GM21529 (cell line): ENCODE measurements around the gene DENND6B.
A peak's percentile ranks its signal among the peaks of the same experiment; 100 is the strongest.

ENCODE experiments used
- ATAC-seq: cut with Tn5 transposase; IDR thresholded peaks from one replicate; pipeline ENCODE4 v1.9.1; 2021; ENCODE audit not compliant: unreplicated experiment

Gene DENND6B

DNA sequence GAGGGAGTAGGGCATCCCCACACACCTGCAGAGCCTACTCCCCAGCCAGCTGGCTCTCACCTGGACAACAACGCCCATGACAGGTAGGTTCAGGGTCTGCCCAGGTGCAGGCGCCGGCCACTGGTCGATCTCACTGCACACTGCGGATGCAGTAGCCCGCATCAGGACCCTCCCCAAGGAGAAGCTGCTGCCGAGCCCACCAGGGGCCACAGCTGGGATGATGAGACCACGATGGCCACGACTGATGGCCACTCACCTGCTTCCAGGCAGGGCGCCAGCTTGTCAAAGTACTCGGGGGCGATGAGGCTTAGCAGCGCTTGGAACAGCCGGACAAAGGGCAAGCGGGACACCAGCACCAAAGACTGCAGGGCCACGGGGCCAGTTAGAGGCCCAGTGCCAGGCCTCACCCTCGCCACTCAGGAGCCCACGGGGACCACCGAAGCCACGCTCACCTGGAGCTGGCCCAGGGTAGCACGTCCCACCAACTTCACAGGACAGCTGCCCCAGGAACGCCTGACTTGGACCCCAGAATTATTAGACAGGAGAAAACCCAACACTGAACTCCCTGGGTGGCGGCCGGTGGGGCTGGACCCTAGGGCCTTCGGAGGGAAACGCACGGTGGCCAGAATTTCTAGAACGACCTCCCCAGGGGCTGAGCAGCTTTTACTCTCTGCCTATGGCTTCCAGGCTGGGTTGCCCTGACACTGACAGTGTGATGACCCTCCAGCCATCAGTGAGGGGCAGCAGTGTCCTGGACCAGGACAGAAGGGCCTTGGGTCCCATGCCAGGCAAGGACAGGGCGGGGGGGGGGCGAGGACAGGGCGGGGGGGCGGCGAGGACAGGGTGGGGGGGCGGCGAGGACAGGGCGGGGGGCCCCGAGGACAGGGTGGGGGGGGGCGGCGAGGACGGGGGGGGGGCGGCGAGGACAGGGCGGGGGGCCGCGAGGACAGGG, 10.4 kb downstream of the DENND6B start:
- ATAC-seq, result no peak

DNA sequence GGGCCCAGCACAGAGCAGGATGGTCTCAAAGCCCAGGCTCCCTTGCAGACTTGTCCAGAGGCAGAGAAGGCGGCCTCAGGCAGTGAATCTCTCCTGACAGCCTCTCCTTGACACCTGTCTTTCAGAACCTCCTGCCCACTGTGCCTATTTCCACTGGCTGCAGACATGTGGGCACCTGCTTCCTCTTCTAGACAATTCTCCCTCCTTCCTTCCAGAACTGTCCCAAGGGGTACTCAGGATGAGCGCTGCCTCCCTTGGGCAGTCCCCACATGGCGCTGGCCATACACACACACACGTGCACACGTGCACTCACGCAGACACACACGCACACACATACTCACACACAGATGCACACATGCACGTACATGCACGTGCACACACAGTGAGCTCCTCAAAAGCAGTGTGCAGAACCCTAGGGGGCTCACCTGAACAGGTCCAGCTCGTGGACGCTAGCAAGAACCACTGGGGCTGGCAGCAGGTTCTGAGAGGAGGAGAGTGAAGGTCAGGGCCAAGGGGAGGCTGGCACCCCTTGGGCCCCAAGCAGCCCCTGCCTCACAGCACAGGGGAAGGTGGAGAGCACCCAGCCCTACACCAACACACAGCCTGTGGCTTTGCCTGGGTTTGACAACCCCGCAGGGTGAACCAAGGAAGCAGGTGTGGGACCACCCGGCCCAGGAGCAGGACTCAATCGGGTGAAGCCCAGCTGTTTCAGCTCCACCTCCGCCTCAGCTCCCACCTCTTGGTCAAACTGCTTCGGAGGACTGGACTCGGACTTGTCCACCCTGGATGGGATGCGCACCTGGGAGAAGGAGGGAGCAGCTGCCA, 11.3 kb downstream of the DENND6B start:
- ATAC-seq, result no peak

DNA sequence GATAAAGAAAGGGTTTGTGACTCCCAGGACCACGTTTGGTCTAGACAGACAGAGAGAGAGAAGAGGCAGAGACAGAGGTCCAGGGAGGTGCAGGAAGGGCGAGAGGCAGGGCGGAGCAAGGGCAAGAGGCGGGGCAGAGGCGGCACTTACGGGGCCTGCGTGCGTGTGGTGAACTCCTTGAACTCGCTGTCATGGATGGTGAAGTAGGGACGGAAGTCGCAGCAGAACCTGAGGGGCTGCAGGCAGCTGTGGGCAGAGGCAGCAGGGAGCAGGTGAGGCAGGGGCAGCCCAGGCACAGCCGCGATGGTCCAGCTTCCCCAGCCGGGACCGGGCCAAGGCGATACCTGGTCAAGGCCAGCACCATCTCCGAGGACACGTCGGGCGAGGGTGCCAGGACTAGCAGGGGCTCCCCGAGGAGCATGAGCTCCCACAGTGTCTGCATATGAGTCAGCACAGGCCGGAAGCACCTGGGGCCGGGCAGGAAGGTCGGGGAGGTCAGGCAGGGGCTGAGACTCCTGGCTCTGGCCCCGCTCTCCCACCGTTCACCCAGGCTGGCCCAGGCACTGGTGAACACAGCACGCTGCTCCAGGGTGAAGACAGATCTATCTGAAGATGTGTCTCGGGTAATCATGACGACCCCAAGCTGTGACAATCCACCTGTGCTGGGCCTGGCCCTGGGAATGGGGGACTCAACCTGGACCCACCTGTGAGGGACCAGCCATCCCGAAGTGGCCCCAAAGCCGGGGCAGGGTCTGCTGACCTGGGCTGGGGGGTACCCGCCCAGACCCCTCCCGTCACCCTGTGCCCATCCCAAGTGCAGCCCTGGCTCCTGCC, 12.1 kb downstream of the DENND6B start:
- ATAC-seq, result peak; percentile 78

DNA sequence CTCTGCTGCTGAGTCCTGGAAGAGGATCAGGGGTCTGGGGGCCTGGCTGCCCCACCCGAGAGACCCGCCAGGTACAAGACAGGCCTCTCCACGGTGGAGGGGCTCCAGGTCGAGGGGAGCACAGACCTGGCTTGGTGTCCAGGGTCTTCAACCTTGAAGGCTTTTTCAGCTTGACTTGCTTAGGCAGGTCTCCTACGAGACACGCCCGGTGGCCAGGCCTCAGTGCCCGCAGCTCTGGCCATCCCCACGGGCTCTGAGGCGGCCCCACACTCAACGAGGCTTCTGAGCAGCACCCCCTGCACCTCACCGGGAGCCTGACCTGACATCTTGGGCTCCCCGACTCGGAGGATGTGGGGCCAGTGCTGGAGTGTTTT, 12.7 kb downstream of the DENND6B start:
- no peak for ATAC-seq

GRCh38 chr22:50313600-50313999, 13.2 kb downstream of the DENND6B start:
- ATAC-seq, result no peak

DNA sequence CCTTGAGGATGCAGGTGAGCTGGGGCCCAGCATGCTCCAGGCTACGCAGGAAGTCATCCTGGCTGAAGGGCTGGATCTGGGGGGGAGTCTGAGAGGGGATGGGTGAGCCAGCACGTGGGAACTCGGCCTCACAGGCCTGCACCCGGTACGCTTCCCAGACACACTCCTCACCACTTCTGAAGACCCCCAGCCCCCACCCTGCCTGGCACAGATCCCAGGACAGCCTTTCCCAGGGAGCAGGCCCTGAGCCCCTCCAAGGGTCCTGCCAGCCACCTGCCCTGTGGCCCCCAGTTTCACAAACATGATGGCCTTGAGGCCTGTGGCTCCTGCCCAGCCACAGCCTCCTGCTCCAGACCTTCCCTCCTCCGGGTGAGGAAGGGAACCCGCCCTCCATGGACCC, 13.8 kb downstream of the DENND6B start:
- ATAC-seq, result no peak

DNA sequence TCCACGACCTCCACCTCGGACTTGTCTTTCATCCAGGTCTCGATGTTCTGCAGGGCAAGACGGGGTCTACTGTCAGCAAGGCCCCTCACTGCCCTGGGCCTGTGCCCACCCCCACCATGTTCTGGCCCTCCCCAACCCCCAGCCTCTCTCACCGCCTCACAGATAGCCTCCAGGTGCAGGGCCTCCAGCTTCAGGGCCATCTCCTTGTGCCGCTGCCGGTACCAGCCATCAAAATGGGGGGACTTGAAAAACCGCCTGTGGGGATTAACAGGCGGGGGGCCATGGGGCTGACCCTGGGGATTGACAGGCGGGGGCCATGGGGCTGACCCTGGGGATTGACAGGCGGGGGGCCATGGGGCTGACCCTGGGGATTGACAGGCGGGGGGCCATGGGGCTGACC, 14.4 kb downstream of the DENND6B start:
- no peak for ATAC-seq

- no peak for ATAC-seq
These were observed 15.0 kb downstream of the DENND6B start for GRCh38 chr22:50311606-50312351.

DNA sequence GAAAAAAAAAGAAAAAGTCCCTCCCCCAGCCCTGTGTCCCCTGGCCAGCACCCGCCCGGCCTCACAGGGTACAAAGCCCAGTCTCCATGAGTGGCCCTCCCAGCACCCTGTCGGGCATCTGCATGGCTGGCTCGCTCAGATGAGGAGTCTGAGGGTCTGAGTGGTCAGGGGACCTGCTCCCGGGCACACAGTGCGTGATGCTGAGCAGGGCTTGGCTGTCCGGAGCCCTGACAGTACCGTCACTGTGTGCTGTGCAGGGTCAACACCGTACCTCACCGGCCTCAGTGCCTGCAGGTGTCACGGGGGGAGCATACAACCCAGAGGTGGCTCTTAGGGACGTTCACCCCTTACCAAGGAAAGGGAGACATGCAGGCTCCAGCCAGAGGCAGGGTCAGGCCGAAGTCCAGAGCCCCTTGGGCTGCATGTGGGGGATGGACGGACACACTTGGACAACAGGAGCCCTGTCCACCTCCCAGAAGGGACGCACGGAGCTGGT, 15.8 kb downstream of the DENND6B start:
- no peak for ATAC-seq

GRCh38 chr22:50310031-50310722, 16.6 kb downstream of the DENND6B start:
- ATAC-seq, result no peak

DNA sequence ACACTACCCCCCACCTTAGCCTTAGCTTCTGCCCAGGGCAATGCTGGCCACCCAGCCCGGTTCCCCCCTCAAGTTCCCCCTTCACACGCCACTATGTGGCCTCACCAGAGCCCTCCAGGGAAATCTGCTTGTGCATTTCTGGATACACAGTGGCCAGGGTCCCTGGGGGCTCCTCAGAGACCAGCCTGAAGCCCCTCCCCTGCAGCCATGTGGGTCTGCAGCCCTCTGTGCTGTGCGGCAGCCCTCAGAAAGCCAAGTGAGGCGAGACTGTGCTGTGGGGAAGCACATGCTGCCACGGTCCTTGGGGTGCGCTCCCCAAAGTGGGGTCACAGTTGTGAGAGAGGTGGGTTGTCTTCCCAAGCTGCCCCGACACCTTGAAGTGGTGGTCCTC, 17.2 kb downstream of the DENND6B start:
- ATAC-seq, result no peak

DNA sequence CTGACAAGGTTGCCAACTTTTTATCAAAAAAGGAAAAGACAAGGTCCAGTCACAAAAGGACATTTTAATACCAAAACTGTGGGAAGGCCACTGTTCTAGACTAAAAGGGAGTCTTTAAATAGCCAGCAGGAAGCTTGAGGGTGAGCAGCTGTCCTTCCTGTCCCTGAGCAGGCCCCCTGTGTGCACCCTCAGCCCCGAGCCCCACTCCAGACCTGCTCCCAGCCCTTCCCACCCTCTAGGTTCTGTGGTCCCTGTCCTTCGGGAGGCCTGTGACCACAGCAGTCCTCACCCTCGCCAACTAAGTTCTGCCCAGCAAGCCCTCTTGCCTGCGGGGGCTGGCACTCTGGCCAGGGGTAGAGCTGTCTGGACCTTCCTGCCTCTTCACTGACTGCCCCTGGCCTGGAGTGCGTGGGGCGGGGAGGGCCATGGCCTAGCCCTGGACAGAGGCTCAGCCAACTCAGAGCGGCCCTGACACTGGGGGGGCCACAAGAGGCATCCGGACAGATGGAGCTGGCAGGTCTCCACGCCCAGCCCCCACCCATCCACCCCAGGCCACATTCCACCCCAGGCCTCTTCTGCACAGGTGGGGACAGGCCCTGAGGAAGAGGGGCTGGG, 17.7 kb downstream of the DENND6B start:
- ATAC-seq, result no peak

DNA sequence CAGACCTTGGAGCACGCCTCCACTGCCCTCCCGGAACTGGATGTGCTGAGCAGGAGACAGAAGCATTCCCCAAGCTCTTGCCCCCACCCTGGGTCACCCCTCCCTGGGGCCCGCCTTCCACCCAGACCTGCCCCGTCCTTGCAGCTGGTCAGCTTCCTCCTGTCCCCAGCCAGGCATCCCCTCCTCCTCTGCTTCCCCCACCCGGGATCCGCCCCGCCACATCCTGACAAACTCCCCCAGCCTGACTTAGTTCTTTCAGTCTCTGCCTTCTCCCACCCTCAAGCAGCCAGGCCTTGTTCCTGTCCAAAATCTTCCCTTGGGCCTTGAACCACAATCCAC, 18.2 kb downstream of the DENND6B start:
- ATAC-seq, result no peak

GRCh38 chr22:50307890-50308596, 18.8 kb downstream of the DENND6B start:
- no peak for ATAC-seq

GRCh38 chr22:50306753-50307749, 19.8 kb downstream of the DENND6B start, which contains the start of gene PLXNB2:
Gene PLXNB2 (minus strand): TSS chr22:50307646. CDS start chr22:50290584, 17,062 bp downstream.
- peak; percentile 32 for ATAC-seq

- ATAC-seq, result no peak
These were observed 20.8 kb downstream of the DENND6B start for GRCh38 chr22:50305923-50306566.

DNA sequence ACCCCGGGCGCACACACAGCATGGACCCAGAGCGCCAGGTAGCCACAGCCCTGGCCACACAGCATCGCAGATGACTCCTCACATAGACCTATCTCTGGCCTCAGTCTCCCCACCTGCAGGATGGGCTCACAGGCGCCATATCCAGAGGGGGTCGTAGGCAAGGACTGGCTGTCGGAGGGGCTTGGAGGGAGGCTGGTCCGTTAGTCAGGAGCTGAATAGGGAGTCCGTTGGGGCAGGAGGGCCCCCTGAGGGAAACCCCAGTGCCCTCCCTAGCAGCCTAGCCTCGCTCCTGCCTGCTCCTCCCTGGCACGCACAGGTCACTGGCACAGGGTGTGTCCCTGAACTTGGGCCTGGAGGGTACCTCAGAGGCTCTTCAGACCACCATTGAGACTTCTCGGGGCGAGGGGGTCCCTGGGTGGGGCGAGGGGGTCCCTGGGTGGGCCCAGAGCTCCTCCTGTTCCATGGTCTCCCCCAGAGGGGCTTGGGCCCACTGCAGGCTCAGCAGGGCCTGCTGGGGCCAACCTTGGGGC, 21.4 kb downstream of the DENND6B start:
- ATAC-seq, result no peak
